ENCODE measurements around the gene CALM3.
A peak's percentile ranks its signal among the peaks of the same experiment; 100 is the strongest.

The CALM3 gene

GRCh38 chr19:46604781-46605355, 3.7 kb downstream of the CALM3 start:
- peaks cover 41 to 43% of the 10 kb centered on the region in 2 donors for H3K4me1 Mint-ChIP-seq (ENCODE audit: low read depth in 2 of 2)
- peaks cover 39% of the 10 kb centered on the region for H3K36me3 Mint-ChIP-seq (ENCODE audit: insufficient read depth)
- no peak overlapping the region for H3K4me3 Mint-ChIP-seq
- peak overlapping the region; percentile 58 to 100 for H3K27ac Mint-ChIP-seq
- ATAC-seq (replicated peaks) (no peak), DNase-seq (no peak)
- no peaks in the 10 kb centered on the region for H3K9me3 Mint-ChIP-seq
- H3K27me3 Mint-ChIP-seq = no peaks in the 10 kb centered on the region

GRCh38 chr19:46605356-46605821, 4.3 kb downstream of the CALM3 start:
- H3K4me1 Mint-ChIP-seq (ENCODE audit: low read depth in 2 of 2) = peaks cover 37 to 38% of the 10 kb centered on the region in 2 donors
- no peak overlapping the region for H3K4me3 Mint-ChIP-seq
- DNase-seq (no peak), ATAC-seq (replicated peaks) (no peak)
- no peak overlapping the region for H3K27ac Mint-ChIP-seq
- H3K9me3 Mint-ChIP-seq = no peaks in the 10 kb centered on the region
- no peaks in the 10 kb centered on the region for H3K27me3 Mint-ChIP-seq
- H3K36me3 Mint-ChIP-seq (ENCODE audit: insufficient read depth) = peaks cover 43% of the 10 kb centered on the region

- no peak overlapping the region for H3K4me3 Mint-ChIP-seq
- H3K27me3 Mint-ChIP-seq = no peaks in the 10 kb centered on the region
- DNase-seq (no peak), ATAC-seq (replicated peaks) (no peak)
- peaks cover 42% of the 10 kb centered on the region for H3K36me3 Mint-ChIP-seq (ENCODE audit: insufficient read depth)
- peaks cover 38 to 43% of the 10 kb centered on the region in 2 donors for H3K4me1 Mint-ChIP-seq (ENCODE audit: low read depth in 2 of 2)
- no peak overlapping the region for H3K27ac Mint-ChIP-seq
- no peaks in the 10 kb centered on the region for H3K9me3 Mint-ChIP-seq
These were observed 4.9 kb downstream of the CALM3 start for GRCh38 chr19:46606019-46606418.

DNA sequence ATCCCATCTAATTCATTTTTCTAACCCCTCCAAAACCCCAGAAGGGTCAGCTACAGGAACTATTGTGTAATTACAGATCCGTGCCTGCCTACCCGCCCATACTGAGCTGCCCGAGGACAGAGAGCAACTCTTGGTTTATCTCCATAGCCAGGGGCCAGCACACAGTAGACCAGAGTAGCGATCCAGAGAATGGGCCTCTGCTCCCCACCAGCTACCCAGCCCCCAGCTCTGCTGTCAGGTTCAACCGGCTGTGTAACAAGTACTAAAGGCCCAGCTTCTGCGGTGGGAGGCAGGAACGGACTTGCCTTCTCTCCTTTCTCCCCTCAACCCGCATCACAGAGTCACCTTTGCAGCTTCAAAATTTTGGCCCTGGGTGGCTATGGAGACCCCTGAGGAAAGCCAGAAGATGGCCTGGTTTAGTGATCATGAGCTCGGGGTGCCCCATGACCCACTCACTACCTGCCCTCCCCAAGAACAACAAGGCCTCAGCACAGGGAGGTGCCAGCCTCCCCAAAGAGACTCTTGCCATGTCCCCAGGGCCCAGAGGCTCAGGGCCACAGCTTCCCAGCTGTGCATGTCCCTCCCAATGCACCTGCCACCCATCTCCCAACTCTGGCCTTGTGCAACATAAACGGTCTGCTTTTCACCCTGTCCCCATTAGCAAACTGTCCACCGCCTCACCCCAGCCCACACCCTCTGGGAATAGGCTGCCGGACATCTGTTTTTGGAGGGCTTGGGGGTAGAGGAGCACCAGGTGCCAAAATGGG, 5.7 kb downstream of the CALM3 start:
- H3K27me3 Mint-ChIP-seq = no peaks in the 10 kb centered on the region
- DNase-seq (no peak), ATAC-seq (replicated peaks) (no peak)
- H3K27ac Mint-ChIP-seq = peak overlapping the region in 1 of 2 donors; percentile 70
- H3K4me3 Mint-ChIP-seq = no peak overlapping the region
- H3K36me3 Mint-ChIP-seq (ENCODE audit: insufficient read depth) = peaks cover 41% of the 10 kb centered on the region
- H3K4me1 Mint-ChIP-seq (ENCODE audit: low read depth in 2 of 2) = peaks cover 45 to 46% of the 10 kb centered on the region in 2 donors
- H3K9me3 Mint-ChIP-seq = no peaks in the 10 kb centered on the region

DNA sequence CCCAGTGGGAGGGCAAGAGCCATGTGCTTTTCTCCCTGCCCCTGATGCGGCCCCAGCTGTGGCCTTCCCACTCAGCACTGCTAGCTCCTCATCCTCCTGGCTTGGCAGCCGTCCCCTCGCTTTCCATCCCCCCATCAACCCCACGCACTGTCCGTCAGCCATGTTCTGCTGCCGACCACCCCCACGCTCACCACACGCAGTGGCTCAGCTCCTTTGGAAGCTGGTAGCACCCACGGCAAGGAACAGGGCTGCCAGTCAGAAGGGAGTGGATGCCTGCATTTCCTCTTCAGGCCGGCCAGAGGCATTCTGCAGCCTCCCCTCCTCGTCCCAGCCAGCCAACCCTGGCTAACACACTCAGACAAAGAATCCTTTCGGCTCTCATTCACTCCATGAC, 6.3 kb downstream of the CALM3 start:
- Mint-ChIP-seq H3K27ac (no peak overlapping the region), H3K4me1 (ENCODE audit: low read depth in 2 of 2) (peaks cover 46% of the 10 kb centered on the region in 2 donors), H3K4me3 (no peak overlapping the region), H3K36me3 (ENCODE audit: insufficient read depth) (peaks cover 39% of the 10 kb centered on the region), H3K27me3 (no peaks in the 10 kb centered on the region), H3K9me3 (no peaks in the 10 kb centered on the region)
- no peak for DNase-seq
- no peak for ATAC-seq (replicated peaks)

DNA sequence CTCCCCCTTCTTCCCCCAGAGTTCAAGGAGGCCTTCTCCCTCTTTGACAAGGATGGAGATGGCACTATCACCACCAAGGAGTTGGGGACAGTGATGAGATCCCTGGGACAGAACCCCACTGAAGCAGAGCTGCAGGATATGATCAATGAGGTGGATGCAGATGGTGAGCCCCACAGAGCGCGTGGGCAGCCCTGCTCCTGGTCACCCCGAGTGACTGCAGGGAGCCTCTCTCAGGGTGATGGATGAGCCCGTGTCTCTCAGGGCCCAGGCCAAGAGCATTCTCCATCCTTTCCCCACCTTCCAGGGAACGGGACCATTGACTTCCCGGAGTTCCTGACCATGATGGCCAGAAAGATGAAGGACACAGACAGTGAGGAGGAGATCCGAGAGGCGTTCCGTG, 7.0 kb downstream of the CALM3 start:
- ATAC-seq (replicated peaks) = no peak
- Mint-ChIP-seq H3K27me3 (no peaks in the 10 kb centered on the region), H3K36me3 (ENCODE audit: insufficient read depth) (peaks cover 37% of the 10 kb centered on the region), H3K9me3 (no peaks in the 10 kb centered on the region), H3K27ac (no peak overlapping the region), H3K4me3 (no peak overlapping the region), H3K4me1 (ENCODE audit: low read depth in 2 of 2) (peaks cover 42% of the 10 kb centered on the region in 2 donors)
- no peak for DNase-seq

DNA sequence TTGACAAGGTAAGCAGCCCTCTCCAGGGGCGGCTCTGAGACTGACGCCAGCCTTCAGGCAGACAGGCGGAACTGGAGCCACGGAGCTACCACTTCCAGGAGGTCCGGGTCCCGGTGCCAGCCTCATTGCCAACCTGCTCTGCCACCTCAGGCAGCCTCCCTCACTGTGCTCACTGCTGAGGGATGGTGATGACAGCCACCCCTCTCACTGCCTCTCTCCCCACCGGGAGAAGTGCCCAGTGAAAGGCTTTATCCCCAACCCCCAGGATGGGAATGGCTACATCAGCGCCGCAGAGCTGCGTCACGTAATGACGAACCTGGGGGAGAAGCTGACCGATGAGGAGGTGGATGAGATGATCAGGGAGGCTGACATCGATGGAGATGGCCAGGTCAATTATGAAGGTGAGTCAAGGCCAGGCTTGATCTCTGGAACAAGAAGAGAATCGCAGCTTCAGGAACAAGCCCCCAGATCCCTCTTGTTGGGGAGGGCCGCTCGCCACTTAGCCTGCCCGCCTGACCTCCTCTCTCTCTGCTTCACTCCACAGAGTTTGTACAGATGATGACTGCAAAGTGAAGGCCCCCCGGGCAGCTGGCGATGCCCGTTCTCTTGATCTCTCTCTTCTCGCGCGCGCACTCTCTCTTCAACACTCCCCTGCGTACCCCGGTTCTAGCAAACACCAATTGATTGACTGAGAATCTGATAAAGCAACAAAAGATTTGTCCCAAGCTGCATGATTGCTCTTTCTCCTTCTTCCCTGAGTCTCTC, 7.6 kb downstream of the CALM3 start:
- Mint-ChIP-seq H3K4me1 (ENCODE audit: low read depth in 2 of 2) (peaks cover 36% of the 10 kb centered on the region in 2 donors), H3K36me3 (ENCODE audit: insufficient read depth) (peaks cover 37% of the 10 kb centered on the region), H3K9me3 (no peaks in the 10 kb centered on the region), H3K27ac (no peak overlapping the region), H3K27me3 (no peaks in the 10 kb centered on the region), H3K4me3 (no peak overlapping the region)
- ATAC-seq (replicated peaks) (no peak), DNase-seq (no peak)

- DNase-seq (no peak), ATAC-seq (replicated peaks) (no peak)
- Mint-ChIP-seq H3K9me3 (no peaks in the 10 kb centered on the region), H3K4me3 (no peak overlapping the region), H3K27ac (peak overlapping the region; percentile 36 to 85), H3K27me3 (no peaks in the 10 kb centered on the region), H3K4me1 (ENCODE audit: low read depth in 2 of 2) (peaks cover 36 to 37% of the 10 kb centered on the region in 2 donors), H3K36me3 (ENCODE audit: insufficient read depth) (peaks cover 37% of the 10 kb centered on the region)
These were observed 8.6 kb downstream of the CALM3 start for GRCh38 chr19:46609511-46610412.

DNA sequence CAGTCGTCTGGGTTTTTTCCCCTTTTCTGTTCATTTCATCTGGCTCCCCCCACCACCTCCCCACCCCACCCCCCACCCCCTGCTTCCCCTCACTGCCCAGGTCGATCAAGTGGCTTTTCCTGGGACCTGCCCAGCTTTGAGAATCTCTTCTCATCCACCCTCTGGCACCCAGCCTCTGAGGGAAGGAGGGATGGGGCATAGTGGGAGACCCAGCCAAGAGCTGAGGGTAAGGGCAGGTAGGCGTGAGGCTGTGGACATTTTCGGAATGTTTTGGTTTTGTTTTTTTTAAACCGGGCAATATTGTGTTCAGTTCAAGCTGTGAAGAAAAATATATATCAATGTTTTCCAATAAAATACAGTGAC, 9.3 kb downstream of the CALM3 start:
- H3K4me1 Mint-ChIP-seq (ENCODE audit: low read depth in 2 of 2) = peaks cover 36 to 37% of the 10 kb centered on the region in 2 donors
- H3K27ac Mint-ChIP-seq = peak overlapping the region in 1 of 2 donors; percentile 85
- no peaks in the 10 kb centered on the region for H3K27me3 Mint-ChIP-seq
- ATAC-seq (replicated peaks) = no peak
- H3K4me3 Mint-ChIP-seq = peak overlapping the region in 1 of 2 donors; percentile 40
- DNase-seq = no peak
- H3K36me3 Mint-ChIP-seq (ENCODE audit: insufficient read depth) = peaks cover 37% of the 10 kb centered on the region
- no peaks in the 10 kb centered on the region for H3K9me3 Mint-ChIP-seq

GRCh38 chr19:46610851-46611770, 10.0 kb downstream of the CALM3 start:
- Mint-ChIP-seq H3K4me1 (ENCODE audit: low read depth in 2 of 2) (peaks cover 36% of the 10 kb centered on the region in 2 donors), H3K27me3 (no peaks in the 10 kb centered on the region), H3K9me3 (no peaks in the 10 kb centered on the region), H3K36me3 (ENCODE audit: insufficient read depth) (peaks cover 32% of the 10 kb centered on the region), H3K4me3 (peak overlapping the region; percentile 40 to 71), H3K27ac (peak overlapping the region; percentile 85 to 89)
- peak; percentile 35 for ATAC-seq (replicated peaks)
- DNase-seq = no peak

DNA sequence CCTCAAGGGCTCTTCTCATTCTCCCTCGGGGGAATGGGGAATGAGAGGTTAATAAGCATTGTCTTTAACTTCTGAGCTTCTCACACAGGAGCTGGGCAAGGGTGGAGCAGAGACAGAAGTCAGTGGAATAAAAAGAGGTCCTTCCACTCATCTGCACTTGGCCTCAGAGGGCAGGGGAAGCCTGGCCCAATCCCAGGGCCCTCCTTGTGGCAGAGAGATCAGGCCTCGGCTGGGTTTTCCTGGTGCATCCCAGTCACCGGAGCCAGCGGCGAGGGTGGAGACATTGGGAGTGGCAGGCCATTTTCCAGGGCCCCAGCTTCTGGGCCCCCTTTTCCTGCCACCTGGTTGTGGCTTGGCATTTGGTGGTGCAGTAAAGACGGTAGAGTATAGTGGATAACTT, 10.6 kb downstream of the CALM3 start:
- DNase-seq (no peak), ATAC-seq (replicated peaks) (no peak)
- H3K36me3 Mint-ChIP-seq (ENCODE audit: insufficient read depth) = peaks cover 31% of the 10 kb centered on the region
- peaks cover 35 to 37% of the 10 kb centered on the region in 2 donors for H3K4me1 Mint-ChIP-seq (ENCODE audit: low read depth in 2 of 2)
- no peaks in the 10 kb centered on the region for H3K9me3 Mint-ChIP-seq
- H3K4me3 Mint-ChIP-seq = peak overlapping the region; percentile 40 to 71
- peaks cover 0 to 6% of the 10 kb centered on the region in 2 donors for H3K27me3 Mint-ChIP-seq
- peak overlapping the region; percentile 85 to 89 for H3K27ac Mint-ChIP-seq

- peaks cover 36 to 37% of the 10 kb centered on the region in 2 donors for H3K4me1 Mint-ChIP-seq (ENCODE audit: low read depth in 2 of 2)
- H3K36me3 Mint-ChIP-seq (ENCODE audit: insufficient read depth) = peaks cover 19% of the 10 kb centered on the region
- peaks cover 0 to 10% of the 10 kb centered on the region in 2 donors for H3K27me3 Mint-ChIP-seq
- no peaks in the 10 kb centered on the region for H3K9me3 Mint-ChIP-seq
- no peak for DNase-seq
- ATAC-seq (replicated peaks) = no peak
- peak overlapping the region in 1 of 2 donors; percentile 59 for H3K27ac Mint-ChIP-seq
- H3K4me3 Mint-ChIP-seq = no peak overlapping the region
These were observed 12.4 kb downstream of the CALM3 start for GRCh38 chr19:46613525-46613924.

Measured in effector memory CD8-positive, alpha-beta T cell (primary cell).